SU-DHL-6 (cell line): ENCODE results near the gene GRID1.

Source experiments
- H2AFZ ChIP-seq: fragments of 200-600 bp; sonication (generic); 2 replicates; pipeline ENCODE4 v1.6.1; 2014; ENCODE audit warnings: low read depth, mild to moderate bottlenecking, moderate library complexity, mixed read lengths, antibody characterized with exemption, low read length; ENCODE audit not compliant: severe bottlenecking
- H3F3A ChIP-seq: fragments of 200-600 bp; shearing (Covaris generic); 2 replicates; pipeline ENCODE4 v1.6.0; 2016; ENCODE audit warnings: antibody characterized with exemption, mild to moderate bottlenecking; ENCODE audit not compliant: insufficient read depth
- H3K27ac ChIP-seq: fragments of 200-600 bp; sonication (generic); 2 replicates; pipeline ENCODE4 v1.5.1; 2016; ENCODE audit warnings: low read depth, mild to moderate bottlenecking, low read length, moderate library complexity, mixed read lengths
- H3K27me3 ChIP-seq: fragments of 200-600 bp; sonication (generic), shearing (Covaris generic); 2 replicates; pipeline ENCODE4 v1.6.0; 2014; ENCODE audit warnings: mild to moderate bottlenecking, low read length
- H3K36me3 ChIP-seq: fragments of 200-600 bp; sonication (generic); 2 replicates; pipeline ENCODE4 v1.6.1; 2014; ENCODE audit warnings: mild to moderate bottlenecking, low read length, mixed read lengths
- H3K4me2 ChIP-seq: fragments of 300-600, 200-600 bp; shearing (Covaris generic), sonication (generic); 2 replicates; pipeline ENCODE4 v1.6.0; 2014; ENCODE audit warnings: low read length, low read depth, mild to moderate bottlenecking; ENCODE audit not compliant: poor library complexity, severe bottlenecking
- H3K4me3 ChIP-seq: fragments of 200-600 bp; sonication (generic); 2 replicates; pipeline ENCODE4 v1.5.1; 2014; ENCODE audit warnings: antibody characterized with exemption, low read length, mild to moderate bottlenecking, mixed read lengths; ENCODE audit not compliant: insufficient read depth, poor library complexity, severe bottlenecking
- H3K79me2 ChIP-seq: fragments of 200-600 bp; sonication (generic); 2 replicates; pipeline ENCODE4 v1.6.1; 2014; ENCODE audit warnings: mild to moderate bottlenecking, low read length, moderate library complexity; ENCODE audit not compliant: insufficient read depth
- H3K9ac ChIP-seq: fragments of 200-600 bp; sonication (generic); 2 replicates; pipeline ENCODE4 v1.7.0; 2014; ENCODE audit warnings: mild to moderate bottlenecking, low read length
- H3K9me2 ChIP-seq: fragments of 200-600 bp; sonication (generic); replicated peaks from 2 replicates; pipeline ENCODE4 v1.6.1; 2014; ENCODE audit warnings: low read length; ENCODE audit not compliant: insufficient read depth
- H3K9me3 ChIP-seq: fragments of 200-600 bp; sonication (generic); 2 replicates; pipeline ENCODE4 v1.6.1; 2014; ENCODE audit warnings: low read length, mixed read lengths; ENCODE audit not compliant: insufficient read depth
- H4K20me1 ChIP-seq: fragments of 200-600 bp; sonication (generic); 2 replicates; pipeline ENCODE4 v1.6.1; 2014; ENCODE audit warnings: low read depth, mild to moderate bottlenecking, antibody characterized with exemption, low read length, moderate library complexity, mixed read lengths
- EZH2phosphoT487 ChIP-seq: fragments of 200-600 bp; sonication (generic), shearing (Covaris generic); conservative IDR thresholded peaks from 2 replicates; pipeline ENCODE4 v1.6.1; 2018; ENCODE audit warnings: mild to moderate bottlenecking, antibody characterized with exemption, low read length, moderate library complexity, mixed read lengths
- TF ChIP-seq, protein P1 (sequence below): fragments of 200-600 bp; sonication (generic); IDR thresholded peaks from one replicate; pipeline ENCODE4 v1.5.1; 2017; ENCODE audit warnings: antibody characterized with exemption, mild to moderate bottlenecking, low read length, moderate library complexity; ENCODE audit not compliant: insufficient read depth, poor library complexity, severe bottlenecking

GRID1 gene

DNA sequence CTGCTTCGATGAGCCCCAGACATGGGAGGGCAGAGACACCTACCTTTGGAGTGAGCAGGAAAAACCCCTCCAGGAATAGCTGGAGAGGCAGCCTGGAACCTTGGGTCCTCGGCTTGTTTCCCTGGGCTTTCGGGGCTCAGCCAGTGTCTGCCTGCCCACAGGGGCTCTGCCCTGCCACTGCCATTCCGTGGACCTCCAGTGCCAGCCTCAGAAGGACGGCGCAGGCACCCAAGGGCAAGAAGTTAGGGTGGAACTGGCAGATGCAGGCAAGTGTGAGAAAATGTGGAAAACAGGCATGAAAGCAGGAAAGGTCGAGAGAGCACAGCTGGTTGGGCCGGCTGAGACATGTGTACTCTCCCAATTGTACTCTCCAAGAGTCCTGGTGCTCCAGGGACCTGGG lies 281.5 kb downstream of the GRID1 start:
- H3K9me2 ChIP-seq, result no peaks in the 10 kb centered on the region
- H3K27me3 ChIP-seq, result no peaks in the 10 kb centered on the region
- no peak overlapping the region for H2AFZ ChIP-seq
- no peak overlapping the region for H3K4me3 ChIP-seq
- H3K79me2 ChIP-seq, result no peaks in the 10 kb centered on the region
- H3K4me2 ChIP-seq, result no peak overlapping the region
- no peaks in the 10 kb centered on the region for H3K9me3 ChIP-seq
- H3F3A ChIP-seq, result no peaks in the 10 kb centered on the region
- no peak overlapping the region for H3K9ac ChIP-seq
- no peak overlapping the region for H3K27ac ChIP-seq
- H4K20me1 ChIP-seq, result no peaks in the 10 kb centered on the region
- H3K36me3 ChIP-seq, result no peaks in the 10 kb centered on the region
- TF ChIP-seq, protein P1, sequence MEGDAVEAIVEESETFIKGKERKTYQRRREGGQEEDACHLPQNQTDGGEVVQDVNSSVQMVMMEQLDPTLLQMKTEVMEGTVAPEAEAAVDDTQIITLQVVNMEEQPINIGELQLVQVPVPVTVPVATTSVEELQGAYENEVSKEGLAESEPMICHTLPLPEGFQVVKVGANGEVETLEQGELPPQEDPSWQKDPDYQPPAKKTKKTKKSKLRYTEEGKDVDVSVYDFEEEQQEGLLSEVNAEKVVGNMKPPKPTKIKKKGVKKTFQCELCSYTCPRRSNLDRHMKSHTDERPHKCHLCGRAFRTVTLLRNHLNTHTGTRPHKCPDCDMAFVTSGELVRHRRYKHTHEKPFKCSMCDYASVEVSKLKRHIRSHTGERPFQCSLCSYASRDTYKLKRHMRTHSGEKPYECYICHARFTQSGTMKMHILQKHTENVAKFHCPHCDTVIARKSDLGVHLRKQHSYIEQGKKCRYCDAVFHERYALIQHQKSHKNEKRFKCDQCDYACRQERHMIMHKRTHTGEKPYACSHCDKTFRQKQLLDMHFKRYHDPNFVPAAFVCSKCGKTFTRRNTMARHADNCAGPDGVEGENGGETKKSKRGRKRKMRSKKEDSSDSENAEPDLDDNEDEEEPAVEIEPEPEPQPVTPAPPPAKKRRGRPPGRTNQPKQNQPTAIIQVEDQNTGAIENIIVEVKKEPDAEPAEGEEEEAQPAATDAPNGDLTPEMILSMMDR, result no peak
- no peak for TF ChIP-seq EZH2phosphoT487

GRCh38 chr10:86084585-86084984 lies 282.0 kb downstream of the GRID1 start:
- Histone ChIP-seq H3K27ac (no peak overlapping the region), H3K36me3 (no peaks in the 10 kb centered on the region), H4K20me1 (no peaks in the 10 kb centered on the region), H3K4me3 (no peak overlapping the region), H3K4me2 (no peak overlapping the region), H2AFZ (no peak overlapping the region), H3K9me3 (no peaks in the 10 kb centered on the region), H3K79me2 (no peaks in the 10 kb centered on the region), H3K9ac (no peak overlapping the region), H3F3A (no peaks in the 10 kb centered on the region), H3K27me3 (no peaks in the 10 kb centered on the region), H3K9me2 (no peaks in the 10 kb centered on the region)
- TF ChIP-seq, protein P1, result no peak
- no peak for TF ChIP-seq EZH2phosphoT487

GRCh38 chr10:86083664-86084175 lies 282.9 kb downstream of the GRID1 start:
- Histone ChIP-seq H3K27me3 (no peaks in the 10 kb centered on the region), H3F3A (no peaks in the 10 kb centered on the region), H3K4me3 (no peak overlapping the region), H3K27ac (no peak overlapping the region), H2AFZ (no peak overlapping the region), H3K4me2 (no peak overlapping the region), H3K36me3 (no peaks in the 10 kb centered on the region), H3K79me2 (no peaks in the 10 kb centered on the region), H4K20me1 (no peaks in the 10 kb centered on the region), H3K9me3 (no peaks in the 10 kb centered on the region), H3K9ac (no peak overlapping the region), H3K9me2 (no peaks in the 10 kb centered on the region)
- TF ChIP-seq EZH2phosphoT487, result no peak
- TF ChIP-seq, protein P1, result no peak
